ENCODE data around the gene BCAS3.

Gene BCAS3

DNA sequence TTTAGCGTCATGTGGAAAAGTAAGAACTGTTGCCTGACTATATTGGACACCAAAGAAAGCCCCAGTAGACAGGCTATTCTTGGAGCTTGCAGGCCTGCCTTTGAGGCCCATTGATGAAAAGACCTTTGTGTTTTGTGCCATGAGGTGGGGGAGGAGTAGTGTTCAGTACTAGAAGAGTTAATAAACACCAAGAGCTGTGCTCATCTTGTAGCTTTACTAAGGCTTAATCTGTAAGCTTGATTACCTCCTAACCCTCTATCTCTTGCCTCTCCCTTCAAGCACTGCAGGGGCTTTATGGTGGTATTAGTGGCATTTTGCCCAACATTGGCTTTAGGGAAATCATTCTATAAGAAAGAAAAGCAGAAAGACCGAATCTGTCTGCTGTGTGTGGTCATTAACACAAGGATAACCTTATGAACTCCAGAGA, 501.7 kb downstream of the BCAS3 start:
- FAIRE-seq, result no peak
- TF ChIP-seq TAF1 (IDR thresholded peaks at IDR 0.05; ENCODE audit: borderline replicate concordance, low read depth, low read length) (no peak), POLR2AphosphoS5 (IDR thresholded peaks at IDR 0.05; ENCODE audit: low read depth, low read length) (no peak)
- no peak for DNase-seq (ENCODE audit: insufficient read length)

DNA sequence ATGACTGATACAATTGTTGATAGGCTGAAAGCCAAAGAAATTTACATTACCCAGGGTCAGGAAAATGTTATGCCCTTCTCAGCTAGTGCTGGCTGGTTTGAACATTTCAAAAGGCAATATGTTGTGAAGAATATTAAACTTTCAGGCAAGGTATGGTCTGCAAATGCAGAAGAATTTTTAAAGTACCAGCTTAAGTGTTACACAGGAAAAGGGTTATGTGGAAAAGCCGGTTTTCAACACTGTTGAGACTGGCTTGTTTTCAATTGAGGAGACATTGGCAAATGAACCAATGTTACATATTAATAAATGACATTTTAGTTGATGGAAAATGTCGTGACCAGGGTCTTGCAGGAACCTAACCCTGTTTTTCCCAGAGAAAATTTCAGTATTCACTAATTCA, 506.1 kb downstream of the BCAS3 start:
- TF ChIP-seq POLR2A (IDR thresholded peaks at IDR 0.05; ENCODE audit: low read depth, low read length) (no peak), POLR2AphosphoS5 (IDR thresholded peaks at IDR 0.05; ENCODE audit: low read depth, low read length) (no peak), TAF1 (IDR thresholded peaks at IDR 0.05; ENCODE audit: borderline replicate concordance, low read depth, low read length) (no peak)
- no peak for FAIRE-seq
- DNase-seq (ENCODE audit: insufficient read length), result no peak

DNA sequence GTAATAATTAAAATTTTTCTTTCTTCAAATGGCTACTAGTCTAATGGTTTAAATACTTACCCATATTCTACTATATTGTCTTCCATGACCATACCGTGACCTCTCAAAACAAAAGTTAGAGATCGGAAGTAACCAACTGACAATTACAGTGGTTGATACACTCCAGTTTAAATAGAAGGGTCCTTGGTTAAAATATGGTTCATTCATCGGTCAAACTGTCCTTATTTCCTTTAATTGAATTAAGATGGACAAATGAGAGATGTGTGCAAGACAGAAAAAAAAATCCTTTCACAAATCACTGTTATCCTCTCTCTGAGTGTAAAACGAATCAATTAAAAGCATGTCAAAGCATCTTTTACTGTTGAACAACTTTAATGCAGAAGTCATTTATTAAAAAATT, 507.7 kb downstream of the BCAS3 start:
- DNase-seq (ENCODE audit: insufficient read length), result no peak
- FAIRE-seq, result no peak
- no peak for TF ChIP-seq POLR2AphosphoS5 (IDR thresholded peaks at IDR 0.05; ENCODE audit: low read depth, low read length)
- no peak for TF ChIP-seq POLR2A (IDR thresholded peaks at IDR 0.05; ENCODE audit: low read depth, low read length)
- no peak for TF ChIP-seq TAF1 (IDR thresholded peaks at IDR 0.05; ENCODE audit: borderline replicate concordance, low read depth, low read length)

DNA sequence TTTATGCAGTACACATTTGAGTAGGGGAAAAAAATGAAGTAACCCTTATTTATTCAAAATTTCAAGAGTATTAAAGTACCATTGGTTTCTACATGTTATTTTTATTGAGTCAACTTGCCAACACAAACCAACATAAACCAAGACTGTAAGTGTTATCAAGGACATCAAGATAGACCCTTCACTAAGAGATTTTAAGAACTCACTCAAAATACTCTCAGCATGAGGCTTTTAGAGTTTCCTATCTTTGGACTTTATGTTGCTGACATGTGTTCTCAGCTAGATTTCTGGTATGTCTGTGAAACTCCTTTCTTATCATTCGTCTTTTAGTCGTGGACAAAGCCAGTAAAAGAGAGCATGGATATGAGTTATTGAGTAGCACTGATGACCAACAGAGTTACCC, 509.4 kb downstream of the BCAS3 start:
- FAIRE-seq (no peak), DNase-seq (ENCODE audit: insufficient read length) (no peak)
- TF ChIP-seq POLR2AphosphoS5 (IDR thresholded peaks at IDR 0.05; ENCODE audit: low read depth, low read length) (no peak), TAF1 (IDR thresholded peaks at IDR 0.05; ENCODE audit: borderline replicate concordance, low read depth, low read length) (no peak), POLR2A (IDR thresholded peaks at IDR 0.05; ENCODE audit: low read depth, low read length) (no peak)

DNA sequence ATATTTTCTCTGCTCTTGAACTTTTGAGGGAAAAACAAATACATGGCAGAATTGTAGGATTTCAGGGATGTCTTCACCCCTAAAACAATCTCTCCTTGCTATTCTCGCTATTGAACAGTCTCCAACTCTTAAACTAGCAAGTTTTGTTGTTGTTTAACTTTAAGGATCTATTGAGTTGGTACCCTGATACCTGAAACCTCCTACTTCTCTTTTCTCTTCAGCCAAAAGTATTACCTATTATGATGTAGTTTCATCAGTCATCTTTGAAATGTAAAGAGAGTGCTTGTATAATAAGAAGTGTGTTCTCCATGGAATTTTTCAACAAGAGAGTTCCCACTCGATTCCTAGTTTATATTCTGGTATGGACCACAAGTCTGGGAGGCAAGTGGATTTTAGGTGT, 510.4 kb downstream of the BCAS3 start:
- FAIRE-seq (no peak), DNase-seq (ENCODE audit: insufficient read length) (no peak)
- TF ChIP-seq POLR2AphosphoS5 (IDR thresholded peaks at IDR 0.05; ENCODE audit: low read depth, low read length) (no peak), TAF1 (IDR thresholded peaks at IDR 0.05; ENCODE audit: borderline replicate concordance, low read depth, low read length) (no peak), POLR2A (IDR thresholded peaks at IDR 0.05; ENCODE audit: low read depth, low read length) (no peak)

DNA sequence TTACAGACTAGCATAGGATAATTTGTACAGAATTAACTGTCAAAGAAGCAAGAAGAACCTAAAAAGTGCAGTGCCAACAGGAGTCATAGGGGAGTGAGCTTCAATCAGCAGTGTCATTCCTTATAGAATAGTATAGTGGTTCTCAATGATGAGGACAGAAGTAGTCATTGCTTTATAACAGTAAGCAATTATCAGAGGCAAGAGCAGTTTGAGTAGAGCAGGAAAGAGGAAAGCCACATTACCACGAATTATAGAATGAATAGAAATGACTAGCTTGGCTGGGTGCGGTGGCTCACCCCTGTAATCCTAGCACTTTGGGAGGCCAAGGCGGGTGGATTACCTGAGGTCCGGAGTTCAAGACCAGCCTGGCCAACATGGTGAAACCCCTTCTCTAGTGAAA, 512.3 kb downstream of the BCAS3 start:
- no peak for FAIRE-seq
- DNase-seq (ENCODE audit: insufficient read length), result no peak
- no peak for TF ChIP-seq POLR2A (IDR thresholded peaks at IDR 0.05; ENCODE audit: low read depth, low read length)
- no peak for TF ChIP-seq POLR2AphosphoS5 (IDR thresholded peaks at IDR 0.05; ENCODE audit: low read depth, low read length)
- TF ChIP-seq TAF1 (IDR thresholded peaks at IDR 0.05; ENCODE audit: borderline replicate concordance, low read depth, low read length), result no peak

DNA sequence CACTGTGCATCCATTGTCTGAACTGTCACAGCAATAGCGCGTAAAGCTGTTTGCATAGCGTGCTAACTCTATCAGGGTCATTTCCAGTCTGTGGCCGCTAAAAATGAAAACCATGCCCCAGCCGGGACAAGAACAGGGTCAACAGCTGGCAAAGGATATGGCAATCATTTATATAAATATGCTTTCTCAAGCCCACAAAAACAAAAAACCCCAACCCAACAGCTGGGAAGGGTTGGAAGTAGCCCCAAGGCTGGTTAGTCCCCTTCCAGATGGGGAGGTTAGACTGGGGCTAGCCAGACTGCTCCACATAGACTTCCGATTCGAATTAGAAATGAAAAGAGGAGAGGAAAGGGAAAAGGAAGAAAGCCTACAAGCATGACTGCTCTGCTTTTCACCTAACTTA, 518.7 kb downstream of the BCAS3 start:
- TF ChIP-seq POLR2A (IDR thresholded peaks at IDR 0.05; ENCODE audit: low read depth, low read length) (no peak), POLR2AphosphoS5 (IDR thresholded peaks at IDR 0.05; ENCODE audit: low read depth, low read length) (no peak), TAF1 (IDR thresholded peaks at IDR 0.05; ENCODE audit: borderline replicate concordance, low read depth, low read length) (no peak)
- DNase-seq (ENCODE audit: insufficient read length) (no peak), FAIRE-seq (no peak)

DNA sequence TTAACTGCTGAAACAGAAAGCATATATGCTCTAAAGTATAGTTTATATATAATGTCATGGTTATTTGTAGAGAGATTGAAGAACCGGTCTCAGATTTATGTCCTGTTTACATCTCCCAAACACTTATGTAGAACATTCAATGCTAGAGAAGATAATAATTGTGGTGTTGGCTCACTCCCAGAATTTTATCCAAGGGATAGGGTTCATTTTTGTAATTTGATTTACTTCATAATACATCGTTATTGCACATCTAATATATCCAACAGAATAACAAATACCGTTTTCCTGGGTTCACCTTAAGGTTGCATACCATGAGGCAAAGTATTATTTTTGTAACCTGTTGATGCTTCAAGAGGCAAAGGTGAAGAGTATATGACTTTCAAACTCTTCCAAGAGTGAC, 519.1 kb downstream of the BCAS3 start:
- TF ChIP-seq TAF1 (IDR thresholded peaks at IDR 0.05; ENCODE audit: borderline replicate concordance, low read depth, low read length), result no peak
- no peak for TF ChIP-seq POLR2AphosphoS5 (IDR thresholded peaks at IDR 0.05; ENCODE audit: low read depth, low read length)
- no peak for TF ChIP-seq POLR2A (IDR thresholded peaks at IDR 0.05; ENCODE audit: low read depth, low read length)
- FAIRE-seq, result no peak

DNA sequence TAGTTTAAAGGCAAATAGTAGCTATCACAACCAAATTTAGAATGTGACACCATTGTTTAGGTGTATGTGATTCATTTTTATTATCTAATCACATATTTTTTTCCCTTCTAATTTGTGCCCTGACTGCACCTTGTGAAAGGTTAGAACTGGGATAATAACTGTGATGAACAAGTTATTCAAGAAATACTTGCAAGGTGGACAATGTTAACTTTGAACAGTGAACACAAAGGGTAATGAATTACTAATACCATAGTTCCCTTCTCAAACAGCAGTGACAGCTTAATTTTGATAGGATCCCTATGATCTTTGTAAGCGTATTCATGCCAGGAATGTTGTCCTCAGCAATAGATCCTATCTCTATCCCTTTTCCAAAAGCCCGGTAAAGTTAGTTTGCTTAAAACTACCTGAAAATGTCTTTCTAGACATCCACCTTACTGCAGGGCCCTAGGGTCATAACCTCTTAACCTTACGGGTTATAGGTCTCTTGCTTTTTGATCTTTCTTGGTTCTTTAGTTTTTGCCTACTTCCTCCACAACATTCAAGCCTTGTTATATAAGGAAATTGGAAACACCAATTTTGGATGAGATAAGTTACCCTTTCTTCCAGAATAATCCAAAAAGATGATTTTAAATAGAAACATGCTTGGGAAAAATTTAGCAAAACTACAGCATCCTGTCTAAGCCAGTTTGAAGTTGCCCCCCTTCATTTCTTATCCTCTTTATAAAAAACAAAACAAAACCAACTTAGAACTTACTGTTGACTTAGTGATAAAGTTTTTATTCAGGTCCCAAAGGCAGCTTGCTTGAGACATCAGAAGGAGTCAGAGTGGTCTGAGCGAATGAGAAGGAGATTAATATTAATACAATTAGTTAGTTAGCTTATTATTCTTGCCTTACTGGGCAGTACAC, 522.0 kb downstream of the BCAS3 start:
- FAIRE-seq (no peak), DNase-seq (ENCODE audit: insufficient read length) (no peak)
- TF ChIP-seq POLR2AphosphoS5 (IDR thresholded peaks at IDR 0.05; ENCODE audit: low read depth, low read length) (no peak), POLR2A (IDR thresholded peaks at IDR 0.05; ENCODE audit: low read depth, low read length) (no peak), TAF1 (IDR thresholded peaks at IDR 0.05; ENCODE audit: borderline replicate concordance, low read depth, low read length) (no peak)

More for the DNA sequence above, 519.1 kb downstream of the BCAS3 start:
- DNase-seq (ENCODE audit: insufficient read length), result no peak

DNA sequence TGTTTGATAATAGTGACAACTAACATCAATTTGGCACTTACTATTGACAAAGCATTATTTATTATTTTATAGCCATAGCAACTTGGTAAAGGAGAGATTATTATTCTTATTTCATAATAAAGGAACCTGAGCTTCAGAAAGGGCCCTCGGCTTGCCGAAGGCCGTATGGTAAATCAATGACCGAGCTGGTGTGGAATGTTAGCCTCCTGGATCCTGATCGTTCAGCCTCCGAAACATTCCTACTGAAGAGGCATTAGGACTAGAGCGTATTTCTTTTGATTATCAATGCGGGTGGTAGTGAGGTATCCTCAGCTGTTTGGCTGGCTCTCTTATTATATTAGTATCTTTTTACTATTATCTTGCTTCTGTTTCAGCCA, 522.7 kb downstream of the BCAS3 start:
- TF ChIP-seq POLR2AphosphoS5 (IDR thresholded peaks at IDR 0.05; ENCODE audit: low read depth, low read length), result no peak
- TF ChIP-seq POLR2A (IDR thresholded peaks at IDR 0.05; ENCODE audit: low read depth, low read length), result no peak
- TF ChIP-seq TAF1 (IDR thresholded peaks at IDR 0.05; ENCODE audit: borderline replicate concordance, low read depth, low read length), result no peak
- DNase-seq (ENCODE audit: insufficient read length) (no peak), FAIRE-seq (no peak)

DNA sequence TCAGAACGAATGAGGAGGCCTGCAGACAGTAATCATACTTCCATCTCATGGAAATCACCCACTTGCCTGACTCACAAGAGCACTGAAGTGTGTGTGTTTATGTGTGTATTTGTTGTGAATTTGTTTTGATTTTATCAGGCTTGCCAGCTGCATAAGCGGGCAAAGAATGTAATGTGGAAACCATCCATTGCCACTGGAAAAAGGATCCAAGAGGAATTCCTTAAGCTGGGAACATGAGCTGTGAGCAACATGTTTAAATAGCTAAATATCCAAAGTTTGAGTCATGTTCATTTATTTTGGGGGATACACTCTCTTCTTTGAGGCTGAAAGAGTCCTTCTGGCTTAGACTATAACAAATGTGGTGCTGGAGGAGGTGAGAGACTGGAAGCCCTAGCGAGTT, 523.6 kb downstream of the BCAS3 start:
- no peak for FAIRE-seq
- TF ChIP-seq TAF1 (IDR thresholded peaks at IDR 0.05; ENCODE audit: borderline replicate concordance, low read depth, low read length), result no peak
- TF ChIP-seq POLR2A (IDR thresholded peaks at IDR 0.05; ENCODE audit: low read depth, low read length), result no peak
- TF ChIP-seq POLR2AphosphoS5 (IDR thresholded peaks at IDR 0.05; ENCODE audit: low read depth, low read length), result no peak
- DNase-seq (ENCODE audit: insufficient read length), result no peak

DNA sequence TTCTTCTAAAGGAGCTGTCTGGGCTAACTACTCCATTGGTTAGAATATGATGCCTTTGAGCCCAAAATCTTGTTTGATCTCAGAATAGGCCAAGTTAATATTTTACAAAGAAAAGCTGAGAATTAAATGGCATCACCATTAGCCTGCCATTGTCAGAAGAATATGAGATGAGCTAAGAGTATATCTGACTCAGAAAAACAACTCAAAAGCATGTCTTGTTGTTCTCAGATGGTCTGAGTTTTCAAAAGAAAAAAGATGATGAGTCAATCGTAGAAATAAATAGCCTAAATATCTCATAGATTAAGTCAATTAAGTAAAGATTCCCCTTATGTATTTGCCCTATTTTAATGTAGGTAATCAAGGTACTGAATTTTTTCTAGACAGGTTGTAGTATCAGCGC, 524.9 kb downstream of the BCAS3 start:
- no peak for DNase-seq (ENCODE audit: insufficient read length)
- no peak for FAIRE-seq
- TF ChIP-seq TAF1 (IDR thresholded peaks at IDR 0.05; ENCODE audit: borderline replicate concordance, low read depth, low read length) (no peak), POLR2A (IDR thresholded peaks at IDR 0.05; ENCODE audit: low read depth, low read length) (no peak), POLR2AphosphoS5 (IDR thresholded peaks at IDR 0.05; ENCODE audit: low read depth, low read length) (no peak)
